OCI-LY1 (cell line): ENCODE data around the gene SMURF2.
"Not testable (repeated sequence)": the region's sequence is repeated elsewhere in the genome, so short reads cannot be mapped to it uniquely, and the experiment has no call there.

Experiments
- H2AFZ ChIP-seq: fragments of 200-600 bp; sonication (generic), shearing (Covaris generic); 2 replicates; pipeline ENCODE4 v1.6.0; 2014; ENCODE audit warnings: antibody characterized with exemption, mild to moderate bottlenecking, low read length
- H3F3A ChIP-seq: fragments of 200-600 bp; sonication (generic), shearing (Covaris generic); 2 replicates; pipeline ENCODE4 v1.6.0; 2014; ENCODE audit warnings: mild to moderate bottlenecking, antibody characterized with exemption, low read length, moderate library complexity; ENCODE audit not compliant: insufficient read depth
- H3K27ac ChIP-seq: fragments of 200-600 bp; sonication (generic); 2 replicates; pipeline ENCODE4 v1.5.1; 2014; ENCODE audit warnings: low read length, mixed run types, mild to moderate bottlenecking, low read depth; ENCODE audit not compliant: poor library complexity, severe bottlenecking
- H3K27me3 ChIP-seq: fragments of 200-600 bp; sonication (generic); 2 replicates; pipeline ENCODE4 v1.6.0; 2014; ENCODE audit warnings: antibody characterized with exemption, mild to moderate bottlenecking, low read length, moderate library complexity; ENCODE audit not compliant: insufficient read depth
- H3K36me3 ChIP-seq: fragments of 200-600 bp; sonication (generic); 2 replicates; pipeline ENCODE4 v1.6.1; 2014; ENCODE audit warnings: mild to moderate bottlenecking, antibody characterized with exemption, low read length, moderate library complexity, mixed read lengths; ENCODE audit not compliant: insufficient read depth
- H3K4me1 ChIP-seq: fragments of 200-600 bp; sonication (generic); 2 replicates; pipeline ENCODE4 v1.5.1; 2014; ENCODE audit warnings: mild to moderate bottlenecking, low read length, moderate library complexity; ENCODE audit not compliant: insufficient read depth, severe bottlenecking
- H3K4me2 ChIP-seq: fragments of 200-600 bp; sonication (generic), shearing (Covaris generic); 2 replicates; pipeline ENCODE4 v1.6.1; 2014; ENCODE audit warnings: low read length
- H3K4me3 ChIP-seq: fragments of 200-600 bp; sonication (generic); 2 replicates; pipeline ENCODE4 v1.5.1; 2014; ENCODE audit warnings: low read length, low read depth, mild to moderate bottlenecking, mixed read lengths; ENCODE audit not compliant: poor library complexity, severe bottlenecking
- H3K79me2 ChIP-seq: fragments of 200-600 bp; shearing (Covaris generic); 2 replicates; pipeline ENCODE4 v1.6.1; 2016; ENCODE audit warnings: mixed run types, low read length, mixed read lengths; ENCODE audit not compliant: insufficient read depth
- H3K9ac ChIP-seq: fragments of 200-600 bp; sonication (generic), shearing (Covaris generic); 2 replicates; pipeline ENCODE4 v1.6.1; 2014; ENCODE audit warnings: mild to moderate bottlenecking, low read length, mixed read lengths
- H3K9me2 ChIP-seq: fragments of 200-600 bp; sonication (generic), shearing (Covaris generic); 2 replicates; pipeline ENCODE4 v1.6.1; 2014; ENCODE audit warnings: low read depth, mild to moderate bottlenecking, low read length, mixed read lengths
- H3K9me3 ChIP-seq: fragments of 200-600 bp; shearing (Covaris generic); 2 replicates; pipeline ENCODE4 v1.6.1; 2014; ENCODE audit warnings: low read length, mixed read lengths
- H4K20me1 ChIP-seq: fragments of 200-600 bp; sonication (generic), shearing (Covaris generic); 2 replicates; pipeline ENCODE4 v1.6.0; 2016; ENCODE audit warnings: mild to moderate bottlenecking, low read length; ENCODE audit not compliant: insufficient read depth
- CTCF ChIP-seq: fragments of 200-600 bp; sonication (generic), shearing (Covaris generic); IDR thresholded peaks from 2 replicates; pipeline ENCODE4 v1.5.1; 2017; ENCODE audit warnings: mild to moderate bottlenecking, antibody characterized with exemption, low read length, moderate library complexity, mixed read lengths
- EZH2 ChIP-seq: fragments of 200-600 bp; sonication (generic), shearing (Covaris generic); IDR thresholded peaks from 2 replicates; pipeline ENCODE4 v1.8.0; 2017; ENCODE audit warnings: borderline replicate concordance, mixed run types, mild to moderate bottlenecking, antibody characterized with exemption, low read length, moderate library complexity, mixed read lengths

The SMURF2 gene

GRCh38 chr17:64679710-64680216 lies 17.7 kb upstream of the SMURF2 start:
- no peaks in the 10 kb centered on the region for H3F3A ChIP-seq
- no peaks in the 10 kb centered on the region for H3K79me2 ChIP-seq
- no peak overlapping the region for H3K4me3 ChIP-seq
- H3K36me3 ChIP-seq = no peaks in the 10 kb centered on the region
- no peaks in the 10 kb centered on the region for H3K4me1 ChIP-seq
- H3K9ac ChIP-seq = no peak overlapping the region
- H3K27me3 ChIP-seq = no peaks in the 10 kb centered on the region; the same call in 1 of the 2 replicates
- H3K9me3 ChIP-seq = no peaks in the 10 kb centered on the region
- H3K9me2 ChIP-seq = no peaks in the 10 kb centered on the region
- H3K4me2 ChIP-seq = no peak overlapping the region
- TF ChIP-seq EZH2 = no peak
- no peak for TF ChIP-seq CTCF
- no peak overlapping the region for H3K27ac ChIP-seq
- no peak overlapping the region for H2AFZ ChIP-seq
- H4K20me1 ChIP-seq = no peaks in the 10 kb centered on the region

- H3K4me1 ChIP-seq = no peaks in the 10 kb centered on the region
- no peak overlapping the region for H3K9ac ChIP-seq
- H3K27me3 ChIP-seq = no peaks in the 10 kb centered on the region; the same call in 1 of the 2 replicates
- no peak overlapping the region for H2AFZ ChIP-seq
- TF ChIP-seq EZH2 (no peak), CTCF (no peak)
- no peak overlapping the region for H3K4me2 ChIP-seq
- no peaks in the 10 kb centered on the region for H3K9me3 ChIP-seq
- H3K36me3 ChIP-seq = no peaks in the 10 kb centered on the region
- H3K4me3 ChIP-seq = no peak overlapping the region
- no peaks in the 10 kb centered on the region for H3F3A ChIP-seq
- H3K79me2 ChIP-seq = no peaks in the 10 kb centered on the region
- no peak overlapping the region for H3K27ac ChIP-seq
- H4K20me1 ChIP-seq = no peaks in the 10 kb centered on the region
- no peaks in the 10 kb centered on the region for H3K9me2 ChIP-seq
These were observed 14.7 kb upstream of the SMURF2 start for GRCh38 chr17:64676763-64677162.

- not testable (repeated sequence) for H3K9me2 ChIP-seq, H3K27ac ChIP-seq, H3K9me3 ChIP-seq, H2AFZ ChIP-seq, H3F3A ChIP-seq, H3K4me1 ChIP-seq, H3K9ac ChIP-seq, H4K20me1 ChIP-seq, H3K27me3 ChIP-seq, H3K4me2 ChIP-seq, H3K79me2 ChIP-seq, H3K4me3 ChIP-seq, H3K36me3 ChIP-seq
These were observed 8.9 kb upstream of the SMURF2 start for GRCh38 chr17:64670843-64671590.

GRCh38 chr17:64667807-64668721 lies 6.0 kb upstream of the SMURF2 start:
- H3K9me2 ChIP-seq, H3K9ac ChIP-seq, H3K79me2 ChIP-seq, H2AFZ ChIP-seq, H3K4me3 ChIP-seq, H3K36me3 ChIP-seq, H3F3A ChIP-seq, H3K27ac ChIP-seq, H3K9me3 ChIP-seq, H3K27me3 ChIP-seq, H3K4me2 ChIP-seq, H3K4me1 ChIP-seq, H4K20me1 ChIP-seq: not testable (repeated sequence)

DNA sequence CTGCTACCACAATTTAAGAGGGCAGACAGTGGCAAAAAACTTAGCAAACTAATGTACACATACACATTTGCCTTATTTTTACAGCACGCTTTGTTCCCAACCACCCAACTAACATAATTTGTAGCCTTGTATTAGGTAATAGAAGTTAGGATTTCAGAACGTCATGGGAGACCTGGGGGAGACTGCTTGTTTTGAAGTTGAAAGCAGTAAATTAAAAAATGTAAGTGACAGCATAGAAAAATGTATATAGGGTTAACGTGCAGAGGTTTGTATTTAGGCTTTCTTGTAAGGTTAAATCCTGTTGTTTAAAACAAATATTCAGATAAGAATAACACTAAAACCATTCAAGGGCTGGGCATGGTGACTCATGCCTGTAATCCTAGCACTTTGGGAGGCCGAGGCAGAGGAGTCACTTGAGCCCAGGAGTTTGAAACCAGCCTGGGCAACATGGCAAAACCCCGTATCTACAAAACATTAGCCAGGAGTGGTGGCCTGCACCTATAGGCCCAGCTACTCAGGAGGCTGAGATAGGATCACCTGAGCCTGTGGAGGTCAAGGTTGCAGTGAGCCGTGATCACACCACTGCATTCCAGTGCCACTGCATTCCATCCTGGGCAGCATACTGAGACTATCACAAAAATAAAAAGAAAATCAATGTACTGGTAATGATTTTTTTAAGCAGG lies 2.3 kb upstream of the SMURF2 start:
- H3K4me1 ChIP-seq = peaks cover 21% of the 10 kb centered on the region
- H3K36me3 ChIP-seq, H3K79me2 ChIP-seq, H2AFZ ChIP-seq, H3K27ac ChIP-seq, H4K20me1 ChIP-seq, H3K4me3 ChIP-seq, H3K9me2 ChIP-seq, H3F3A ChIP-seq, H3K9me3 ChIP-seq, H3K4me2 ChIP-seq, H3K9ac ChIP-seq, H3K27me3 ChIP-seq: not testable (repeated sequence)
